ENCODE results near the gene HOXC11.

The HOXC11 gene

DNA sequence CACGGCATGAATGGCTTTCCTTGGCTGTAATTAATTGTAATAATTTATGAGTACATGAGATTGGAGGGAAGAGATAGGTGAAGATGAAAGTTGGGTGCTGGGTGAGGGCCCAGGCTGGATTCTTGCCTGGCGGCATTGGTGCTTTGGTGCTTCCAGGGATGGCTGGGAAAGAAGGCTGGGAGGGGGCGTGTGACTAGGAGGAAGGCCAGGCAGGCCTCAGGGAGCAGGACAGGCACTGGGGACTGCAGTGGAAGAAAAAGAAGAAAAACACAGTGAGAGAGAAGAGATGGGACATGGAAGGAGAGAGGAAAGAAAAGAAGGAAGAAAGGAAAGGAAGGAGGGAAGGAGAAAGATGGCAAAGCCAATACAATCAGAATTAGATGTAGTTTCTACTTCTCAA, 30.7 kb downstream of the HOXC11 start:
- TF ChIP-seq BACH2 (CRISPR knock-in tag; IDR thresholded peaks at IDR 0.05; ENCODE audit: borderline replicate concordance) = no peak
- no peak for TF ChIP-seq ZNF70 (CRISPR knock-in tag; IDR thresholded peaks at IDR 0.05)
- no peak for TF ChIP-seq RARB (CRISPR knock-in tag; IDR thresholded peaks at IDR 0.05)
- TF ChIP-seq CSDC2 (CRISPR knock-in tag; IDR thresholded peaks at IDR 0.05) = no peak
- TF ChIP-seq, protein P1, sequence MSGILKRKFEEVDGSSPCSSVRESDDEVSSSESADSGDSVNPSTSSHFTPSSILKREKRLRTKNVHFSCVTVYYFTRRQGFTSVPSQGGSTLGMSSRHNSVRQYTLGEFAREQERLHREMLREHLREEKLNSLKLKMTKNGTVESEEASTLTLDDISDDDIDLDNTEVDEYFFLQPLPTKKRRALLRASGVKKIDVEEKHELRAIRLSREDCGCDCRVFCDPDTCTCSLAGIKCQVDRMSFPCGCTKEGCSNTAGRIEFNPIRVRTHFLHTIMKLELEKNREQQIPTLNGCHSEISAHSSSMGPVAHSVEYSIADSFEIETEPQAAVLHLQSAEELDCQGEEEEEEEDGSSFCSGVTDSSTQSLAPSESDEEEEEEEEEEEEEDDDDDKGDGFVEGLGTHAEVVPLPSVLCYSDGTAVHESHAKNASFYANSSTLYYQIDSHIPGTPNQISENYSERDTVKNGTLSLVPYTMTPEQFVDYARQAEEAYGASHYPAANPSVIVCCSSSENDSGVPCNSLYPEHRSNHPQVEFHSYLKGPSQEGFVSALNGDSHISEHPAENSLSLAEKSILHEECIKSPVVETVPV (CRISPR knock-in tag; IDR thresholded peaks at IDR 0.05) = no peak
- TF ChIP-seq ZFP30 (CRISPR knock-in tag; IDR thresholded peaks at IDR 0.05) = no peak
- TF ChIP-seq TCF4 (CRISPR knock-in tag; IDR thresholded peaks at IDR 0.05; ENCODE audit: borderline replicate concordance) = no peak
- no peak for TF ChIP-seq GLIS3 (CRISPR knock-in tag; IDR thresholded peaks at IDR 0.05)
- TF ChIP-seq, protein P2, sequence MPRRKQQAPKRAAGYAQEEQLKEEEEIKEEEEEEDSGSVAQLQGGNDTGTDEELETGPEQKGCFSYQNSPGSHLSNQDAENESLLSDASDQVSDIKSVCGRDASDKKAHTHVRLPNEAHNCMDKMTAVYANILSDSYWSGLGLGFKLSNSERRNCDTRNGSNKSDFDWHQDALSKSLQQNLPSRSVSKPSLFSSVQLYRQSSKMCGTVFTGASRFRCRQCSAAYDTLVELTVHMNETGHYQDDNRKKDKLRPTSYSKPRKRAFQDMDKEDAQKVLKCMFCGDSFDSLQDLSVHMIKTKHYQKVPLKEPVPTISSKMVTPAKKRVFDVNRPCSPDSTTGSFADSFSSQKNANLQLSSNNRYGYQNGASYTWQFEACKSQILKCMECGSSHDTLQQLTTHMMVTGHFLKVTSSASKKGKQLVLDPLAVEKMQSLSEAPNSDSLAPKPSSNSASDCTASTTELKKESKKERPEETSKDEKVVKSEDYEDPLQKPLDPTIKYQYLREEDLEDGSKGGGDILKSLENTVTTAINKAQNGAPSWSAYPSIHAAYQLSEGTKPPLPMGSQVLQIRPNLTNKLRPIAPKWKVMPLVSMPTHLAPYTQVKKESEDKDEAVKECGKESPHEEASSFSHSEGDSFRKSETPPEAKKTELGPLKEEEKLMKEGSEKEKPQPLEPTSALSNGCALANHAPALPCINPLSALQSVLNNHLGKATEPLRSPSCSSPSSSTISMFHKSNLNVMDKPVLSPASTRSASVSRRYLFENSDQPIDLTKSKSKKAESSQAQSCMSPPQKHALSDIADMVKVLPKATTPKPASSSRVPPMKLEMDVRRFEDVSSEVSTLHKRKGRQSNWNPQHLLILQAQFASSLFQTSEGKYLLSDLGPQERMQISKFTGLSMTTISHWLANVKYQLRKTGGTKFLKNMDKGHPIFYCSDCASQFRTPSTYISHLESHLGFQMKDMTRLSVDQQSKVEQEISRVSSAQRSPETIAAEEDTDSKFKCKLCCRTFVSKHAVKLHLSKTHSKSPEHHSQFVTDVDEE (CRISPR knock-in tag; IDR thresholded peaks at IDR 0.05) = no peak
- TF ChIP-seq ESRRG (CRISPR knock-in tag; IDR thresholded peaks at IDR 0.05) = no peak
- TF ChIP-seq ZC3H10 (CRISPR knock-in tag; IDR thresholded peaks at IDR 0.05) = no peak
- TF ChIP-seq ZNF8 (CRISPR knock-in tag; IDR thresholded peaks at IDR 0.05) = no peak
- TF ChIP-seq, protein P3, sequence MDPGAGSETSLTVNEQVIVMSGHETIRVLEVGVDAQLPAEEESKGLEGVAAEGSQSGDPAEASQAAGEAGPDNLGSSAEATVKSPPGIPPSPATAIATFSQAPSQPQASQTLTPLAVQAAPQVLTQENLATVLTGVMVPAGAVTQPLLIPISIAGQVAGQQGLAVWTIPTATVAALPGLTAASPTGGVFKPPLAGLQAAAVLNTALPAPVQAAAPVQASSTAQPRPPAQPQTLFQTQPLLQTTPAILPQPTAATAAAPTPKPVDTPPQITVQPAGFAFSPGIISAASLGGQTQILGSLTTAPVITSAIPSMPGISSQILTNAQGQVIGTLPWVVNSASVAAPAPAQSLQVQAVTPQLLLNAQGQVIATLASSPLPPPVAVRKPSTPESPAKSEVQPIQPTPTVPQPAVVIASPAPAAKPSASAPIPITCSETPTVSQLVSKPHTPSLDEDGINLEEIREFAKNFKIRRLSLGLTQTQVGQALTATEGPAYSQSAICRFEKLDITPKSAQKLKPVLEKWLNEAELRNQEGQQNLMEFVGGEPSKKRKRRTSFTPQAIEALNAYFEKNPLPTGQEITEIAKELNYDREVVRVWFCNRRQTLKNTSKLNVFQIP (CRISPR knock-in tag; IDR thresholded peaks at IDR 0.05; ENCODE audit: borderline replicate concordance, low read depth) = no peak
- no peak for TF ChIP-seq TOX (CRISPR knock-in tag; IDR thresholded peaks at IDR 0.05; ENCODE audit: borderline replicate concordance)
- TF ChIP-seq, protein P4, sequence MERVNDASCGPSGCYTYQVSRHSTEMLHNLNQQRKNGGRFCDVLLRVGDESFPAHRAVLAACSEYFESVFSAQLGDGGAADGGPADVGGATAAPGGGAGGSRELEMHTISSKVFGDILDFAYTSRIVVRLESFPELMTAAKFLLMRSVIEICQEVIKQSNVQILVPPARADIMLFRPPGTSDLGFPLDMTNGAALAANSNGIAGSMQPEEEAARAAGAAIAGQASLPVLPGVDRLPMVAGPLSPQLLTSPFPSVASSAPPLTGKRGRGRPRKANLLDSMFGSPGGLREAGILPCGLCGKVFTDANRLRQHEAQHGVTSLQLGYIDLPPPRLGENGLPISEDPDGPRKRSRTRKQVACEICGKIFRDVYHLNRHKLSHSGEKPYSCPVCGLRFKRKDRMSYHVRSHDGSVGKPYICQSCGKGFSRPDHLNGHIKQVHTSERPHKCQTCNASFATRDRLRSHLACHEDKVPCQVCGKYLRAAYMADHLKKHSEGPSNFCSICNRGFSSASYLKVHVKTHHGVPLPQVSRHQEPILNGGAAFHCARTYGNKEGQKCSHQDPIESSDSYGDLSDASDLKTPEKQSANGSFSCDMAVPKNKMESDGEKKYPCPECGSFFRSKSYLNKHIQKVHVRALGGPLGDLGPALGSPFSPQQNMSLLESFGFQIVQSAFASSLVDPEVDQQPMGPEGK (CRISPR knock-in tag; IDR thresholded peaks at IDR 0.05; ENCODE audit: borderline replicate concordance) = no peak
- TF ChIP-seq ARNTL (CRISPR knock-in tag; IDR thresholded peaks at IDR 0.05; ENCODE audit: borderline replicate concordance, low read depth) = no peak
- no peak for ATAC-seq

DNA sequence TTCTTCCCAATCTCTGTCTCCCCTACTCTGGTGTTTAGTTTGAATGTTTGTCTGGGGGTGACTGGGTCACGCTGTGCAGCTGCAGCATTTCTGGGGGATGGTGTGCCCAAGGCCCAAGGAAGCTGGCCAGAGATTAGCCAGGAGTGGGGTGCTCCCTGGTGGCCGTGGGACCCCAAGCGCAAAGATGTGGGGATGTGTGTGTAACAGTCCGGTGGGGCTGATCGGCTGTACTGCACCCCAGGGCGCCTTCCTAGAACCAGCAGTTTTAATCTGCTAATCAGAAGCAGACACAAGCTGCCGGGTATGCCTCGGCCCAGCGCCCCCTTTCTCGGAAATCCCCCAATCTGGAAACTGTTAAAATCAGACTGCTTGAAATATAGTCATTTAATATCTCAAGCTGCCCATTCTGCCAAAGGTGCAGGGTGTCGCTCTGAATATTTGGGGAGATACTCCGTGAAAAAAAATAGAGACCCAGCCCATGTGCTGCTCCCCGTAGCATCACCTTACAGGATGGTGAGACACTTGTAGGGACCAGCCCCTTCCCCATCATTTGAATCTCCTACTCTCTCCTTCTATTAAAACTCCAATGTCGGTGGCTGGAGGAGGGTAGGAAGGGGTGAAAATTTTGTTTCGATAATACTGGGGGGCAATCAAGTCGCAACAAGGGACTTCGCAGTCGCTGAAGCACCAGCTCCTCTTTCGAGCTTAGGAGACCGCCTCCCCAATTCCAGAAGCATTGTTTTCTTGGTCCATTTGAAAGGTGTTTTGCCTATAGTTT, 31.3 kb downstream of the HOXC11 start:
- TF ChIP-seq ZNF70 (CRISPR knock-in tag; IDR thresholded peaks at IDR 0.05) = no peak
- TF ChIP-seq, protein P5, sequence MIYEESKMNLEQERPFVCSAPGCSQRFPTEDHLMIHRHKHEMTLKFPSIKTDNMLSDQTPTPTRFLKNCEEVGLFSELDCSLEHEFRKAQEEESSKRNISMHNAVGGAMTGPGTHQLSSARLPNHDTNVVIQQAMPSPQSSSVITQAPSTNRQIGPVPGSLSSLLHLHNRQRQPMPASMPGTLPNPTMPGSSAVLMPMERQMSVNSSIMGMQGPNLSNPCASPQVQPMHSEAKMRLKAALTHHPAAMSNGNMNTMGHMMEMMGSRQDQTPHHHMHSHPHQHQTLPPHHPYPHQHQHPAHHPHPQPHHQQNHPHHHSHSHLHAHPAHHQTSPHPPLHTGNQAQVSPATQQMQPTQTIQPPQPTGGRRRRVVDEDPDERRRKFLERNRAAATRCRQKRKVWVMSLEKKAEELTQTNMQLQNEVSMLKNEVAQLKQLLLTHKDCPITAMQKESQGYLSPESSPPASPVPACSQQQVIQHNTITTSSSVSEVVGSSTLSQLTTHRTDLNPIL (CRISPR knock-in tag; IDR thresholded peaks at IDR 0.05; ENCODE audit: low read depth) = no peak
- TF ChIP-seq CSDC2 (CRISPR knock-in tag; IDR thresholded peaks at IDR 0.05) = no peak
- no peak for TF ChIP-seq ZNF8 (CRISPR knock-in tag; IDR thresholded peaks at IDR 0.05)
- TF ChIP-seq RARB (CRISPR knock-in tag; IDR thresholded peaks at IDR 0.05) = no peak
- TF ChIP-seq TOX (CRISPR knock-in tag; IDR thresholded peaks at IDR 0.05; ENCODE audit: borderline replicate concordance) = no peak
- TF ChIP-seq OSR1 (CRISPR knock-in tag; IDR thresholded peaks at IDR 0.05) = no peak
- ATAC-seq = no peak

DNA sequence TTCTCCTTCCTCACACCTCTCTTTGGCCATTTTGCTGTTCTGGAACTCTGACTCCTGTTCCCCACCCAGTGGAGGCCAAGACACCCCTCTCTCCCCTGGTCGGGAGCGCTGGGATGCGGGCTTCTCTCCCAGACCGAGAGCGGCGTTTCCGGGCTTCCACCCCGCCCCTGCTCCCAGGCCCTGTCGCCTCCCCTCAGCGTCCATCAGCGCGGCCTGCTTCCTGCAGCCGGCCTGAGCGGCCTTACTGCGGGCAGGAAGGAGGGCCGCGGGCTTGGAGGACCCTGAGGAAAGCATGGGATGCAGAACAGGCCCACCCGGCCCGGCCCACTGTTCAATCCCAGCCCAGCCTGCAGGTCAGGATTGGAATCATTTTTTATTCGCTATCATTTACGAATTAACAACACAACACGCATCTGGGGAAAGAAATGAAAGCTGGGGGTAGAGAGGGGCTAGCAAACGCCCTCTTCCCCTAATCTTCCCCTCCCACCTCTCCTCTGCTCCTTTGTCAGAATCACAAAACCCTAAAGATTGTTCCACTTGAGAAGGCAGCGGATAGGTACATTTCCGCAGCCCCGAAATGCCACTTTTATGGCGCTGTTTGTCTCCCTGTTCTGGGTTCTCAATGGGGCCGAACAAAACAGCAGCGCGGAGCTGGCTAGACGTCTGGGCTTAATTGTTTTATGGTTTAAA, 32.1 kb downstream of the HOXC11 start:
- ATAC-seq = no peak
- TF ChIP-seq ISL1 (CRISPR knock-in tag; IDR thresholded peaks at IDR 0.05) (no peak), ZFP30 (CRISPR knock-in tag; IDR thresholded peaks at IDR 0.05) (no peak), ZNF8 (CRISPR knock-in tag; IDR thresholded peaks at IDR 0.05) (no peak), GLIS3 (CRISPR knock-in tag; IDR thresholded peaks at IDR 0.05) (no peak), BACH2 (CRISPR knock-in tag; IDR thresholded peaks at IDR 0.05; ENCODE audit: borderline replicate concordance) (no peak), ZNF70 (CRISPR knock-in tag; IDR thresholded peaks at IDR 0.05) (no peak), OSR1 (CRISPR knock-in tag; IDR thresholded peaks at IDR 0.05) (no peak), ZC3H10 (CRISPR knock-in tag; IDR thresholded peaks at IDR 0.05) (no peak), PPARA (CRISPR knock-in tag; IDR thresholded peaks at IDR 0.05; ENCODE audit: borderline replicate concordance) (no peak), TCF4 (CRISPR knock-in tag; IDR thresholded peaks at IDR 0.05; ENCODE audit: borderline replicate concordance) (no peak), TOX (CRISPR knock-in tag; IDR thresholded peaks at IDR 0.05; ENCODE audit: borderline replicate concordance) (no peak), SNAI2 (CRISPR knock-in tag; IDR thresholded peaks at IDR 0.05) (no peak)
- TF ChIP-seq, protein P1 (CRISPR knock-in tag; IDR thresholded peaks at IDR 0.05) = no peak
- TF ChIP-seq, protein P2 (CRISPR knock-in tag; IDR thresholded peaks at IDR 0.05) = no peak
